GM11168 (cell line): ENCODE results near the gene E2F2.

Experiments used
- in situ Hi-C: fragments of 300-500 bp; cut with MboI; formaldehyde crosslinking; loops from one replicate; pipeline ENCODE4 v1.12.0; 2022; ENCODE audit warnings: low sequenced_read_pairs; ENCODE audit not compliant: unreplicated experiment

The E2F2 gene

GRCh38 chr1:23553231-23554126, 22.4 kb upstream of the E2F2 start:
- in situ Hi-C loops: no loop called here

- in situ Hi-C loops: no loop called here
These were observed 20.8 kb upstream of the E2F2 start for GRCh38 chr1:23551849-23552248.

- in situ Hi-C loops: loop anchor here (5.0 to 10.0 kb wide), 2 partner anchors 89 to 206 kb away; no protein-coding TSS in a partner anchor
These were observed 17.7 kb upstream of the E2F2 start for GRCh38 chr1:23548704-23549143.

- in situ Hi-C loops: loop anchor here (5.0 to 10.0 kb wide), 2 partner anchors 90 to 208 kb away; no protein-coding TSS in a partner anchor
These were observed 16.0 kb upstream of the E2F2 start for GRCh38 chr1:23546897-23547584.

GRCh38 chr1:23545851-23546250, 14.8 kb upstream of the E2F2 start:
- in situ Hi-C loops: loop anchor here (5.0 to 10.0 kb wide), 2 partner anchors 91 to 209 kb away; no protein-coding TSS in a partner anchor

- in situ Hi-C loops: loop anchor here (5.0 to 10.0 kb wide), 2 partner anchors 93 to 210 kb away; no protein-coding TSS in a partner anchor
These were observed 13.7 kb upstream of the E2F2 start for GRCh38 chr1:23544444-23545389.

- in situ Hi-C loops: loop anchor here (10.0 kb wide), 1 partner anchor 211 kb away; no protein-coding TSS in a partner anchor
These were observed 12.8 kb upstream of the E2F2 start for GRCh38 chr1:23543707-23544443.

GRCh38 chr1:23542940-23543339, 11.9 kb upstream of the E2F2 start:
- in situ Hi-C loops: loop anchor here (10.0 kb wide), 1 partner anchor 212 kb away; no protein-coding TSS in a partner anchor

GRCh38 chr1:23539698-23540266, 8.7 kb upstream of the E2F2 start:
- in situ Hi-C loops: loop anchor here (10.0 kb wide), 1 partner anchor 215 kb away; no protein-coding TSS in a partner anchor

- in situ Hi-C loops: no loop called here
These were observed 6.4 kb upstream of the E2F2 start for GRCh38 chr1:23537296-23537973.

- in situ Hi-C loops: loop anchor here (5.0 kb wide), 1 partner anchor 41 kb away; no protein-coding TSS in a partner anchor
These were observed 2.4 kb upstream of the E2F2 start for GRCh38 chr1:23533246-23534023.

GRCh38 chr1:23531562-23532094, 595 bp upstream of the E2F2 start:
- in situ Hi-C loops: loop anchor here (5.0 kb wide), 1 partner anchor 39 kb away; no protein-coding TSS in a partner anchor

- in situ Hi-C loops: loop anchor here (5.0 kb wide), 1 partner anchor 38 kb away; no protein-coding TSS in a partner anchor
These were observed 816 bp downstream of the E2F2 start for GRCh38 chr1:23530087-23530746.

GRCh38 chr1:23529146-23530086, 1.6 kb downstream of the E2F2 start:
- in situ Hi-C loops: loop anchor here (5.0 kb wide), 1 partner anchor 37 kb away; no protein-coding TSS in a partner anchor

- in situ Hi-C loops: no loop called here
These were observed 2.6 kb downstream of the E2F2 start for GRCh38 chr1:23528250-23528978.
